Measurements from ENCODE around the gene FAXDC2. TPM values are rescaled to one million over a fixed set of nuclear protein-coding genes. Genes with fewer than 3 reads are reported as not detected.
A peak's percentile ranks its signal among the peaks of the same experiment; 100 is the strongest.

The FAXDC2 gene
- total and polyA plus RNA-seq, 10 donors, result 2.3 to 34.8 (median 19.5) TPM

DNA sequence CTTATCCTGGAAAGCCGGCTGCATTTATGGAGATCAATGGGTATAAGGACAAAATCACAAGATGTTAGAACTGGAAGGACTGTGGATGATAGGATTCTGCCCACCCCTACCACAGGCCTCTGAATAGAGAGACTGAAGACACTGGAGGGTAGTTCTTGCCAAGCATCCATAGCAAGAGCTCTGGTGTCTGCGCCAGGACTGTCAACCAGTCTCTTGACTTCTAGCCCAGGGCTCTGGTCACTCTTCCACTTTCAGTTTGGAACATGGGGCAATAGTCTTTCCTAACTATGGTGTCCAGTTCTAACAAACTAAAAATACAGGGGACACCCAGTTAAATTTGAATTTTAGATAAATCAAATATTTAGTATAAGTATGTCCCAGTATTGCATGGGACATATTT, 71.9 kb downstream of the FAXDC2 start:
- WGBS, 5 donors, result 86 to 97% (median 89%) methylated on average over 2 of the region's 2 CpGs
- Histone ChIP-seq H3K9me3 (no peaks in the 10 kb centered on the region), H3K4me1 (peaks cover 37 to 100% (median 80%) of the 10 kb centered on the region in 6 donors), H3K36me3 (peaks cover 0 to 10% (median 0%) of the 10 kb centered on the region in 6 donors), H3K27ac (no peak overlapping the region), H3K4me3 (no peak overlapping the region), H3K27me3 (replicated peaks in 1 of 7) (no peaks in the 10 kb centered on the region)
- no peak for DNase-seq
- TF ChIP-seq POLR2A (IDR thresholded peaks at IDR 0.05) (no peak), POLR2AphosphoS5 (IDR thresholded peaks at IDR 0.05) (no peak)
- TF ChIP-seq, protein P1, sequence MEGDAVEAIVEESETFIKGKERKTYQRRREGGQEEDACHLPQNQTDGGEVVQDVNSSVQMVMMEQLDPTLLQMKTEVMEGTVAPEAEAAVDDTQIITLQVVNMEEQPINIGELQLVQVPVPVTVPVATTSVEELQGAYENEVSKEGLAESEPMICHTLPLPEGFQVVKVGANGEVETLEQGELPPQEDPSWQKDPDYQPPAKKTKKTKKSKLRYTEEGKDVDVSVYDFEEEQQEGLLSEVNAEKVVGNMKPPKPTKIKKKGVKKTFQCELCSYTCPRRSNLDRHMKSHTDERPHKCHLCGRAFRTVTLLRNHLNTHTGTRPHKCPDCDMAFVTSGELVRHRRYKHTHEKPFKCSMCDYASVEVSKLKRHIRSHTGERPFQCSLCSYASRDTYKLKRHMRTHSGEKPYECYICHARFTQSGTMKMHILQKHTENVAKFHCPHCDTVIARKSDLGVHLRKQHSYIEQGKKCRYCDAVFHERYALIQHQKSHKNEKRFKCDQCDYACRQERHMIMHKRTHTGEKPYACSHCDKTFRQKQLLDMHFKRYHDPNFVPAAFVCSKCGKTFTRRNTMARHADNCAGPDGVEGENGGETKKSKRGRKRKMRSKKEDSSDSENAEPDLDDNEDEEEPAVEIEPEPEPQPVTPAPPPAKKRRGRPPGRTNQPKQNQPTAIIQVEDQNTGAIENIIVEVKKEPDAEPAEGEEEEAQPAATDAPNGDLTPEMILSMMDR (IDR thresholded peaks at IDR 0.05 in 8 of 11, conservative IDR thresholded peaks at IDR 0.05 in 3 of 11), result no peak
- intact Hi-C loops (cut with DNase I; ENCODE audit: low total_unique reads), result no loop called here

DNA sequence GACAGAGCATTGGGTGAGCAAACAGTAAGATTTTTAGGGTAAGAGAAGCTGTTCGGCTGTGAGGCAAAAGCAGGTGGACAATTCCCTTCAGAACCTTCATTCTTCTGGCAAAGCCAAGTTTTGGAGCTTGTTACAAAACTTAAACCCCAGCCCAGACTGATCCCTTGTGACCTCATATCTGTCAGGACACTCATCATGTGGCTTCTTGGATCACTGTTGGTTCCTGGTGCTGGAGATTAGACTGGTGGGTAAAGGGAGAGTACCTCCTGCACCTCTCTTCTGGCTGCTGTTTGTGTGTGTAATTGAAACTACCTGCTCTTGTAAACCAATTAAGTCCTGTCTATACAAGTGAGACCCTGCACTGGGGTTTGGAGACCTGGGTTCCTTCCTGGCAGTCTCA, 74.2 kb downstream of the FAXDC2 start:
- peaks cover 0 to 15% (median 0%) of the 10 kb centered on the region in 6 donors for H3K36me3 ChIP-seq
- TF ChIP-seq POLR2A (IDR thresholded peaks at IDR 0.05) (no peak), POLR2AphosphoS5 (IDR thresholded peaks at IDR 0.05) (no peak)
- TF ChIP-seq, protein P1 (IDR thresholded peaks at IDR 0.05 in 8 of 11, conservative IDR thresholded peaks at IDR 0.05 in 3 of 11), result no peak
- no peaks in the 10 kb centered on the region for H3K9me3 ChIP-seq
- no peak overlapping the region for H3K4me3 ChIP-seq
- H3K4me1 ChIP-seq, result peaks cover 22 to 100% (median 79%) of the 10 kb centered on the region in 6 donors
- no peak for DNase-seq
- H3K27ac ChIP-seq, result no peak overlapping the region
- WGBS, 5 donors, result 75 to 93% (median 91%) methylated on average over 1 of the region's 1 CpG
- H3K27me3 ChIP-seq (replicated peaks in 1 of 7), result no peaks in the 10 kb centered on the region
- intact Hi-C loops (cut with DNase I; ENCODE audit: low total_unique reads), result no loop called here

DNA sequence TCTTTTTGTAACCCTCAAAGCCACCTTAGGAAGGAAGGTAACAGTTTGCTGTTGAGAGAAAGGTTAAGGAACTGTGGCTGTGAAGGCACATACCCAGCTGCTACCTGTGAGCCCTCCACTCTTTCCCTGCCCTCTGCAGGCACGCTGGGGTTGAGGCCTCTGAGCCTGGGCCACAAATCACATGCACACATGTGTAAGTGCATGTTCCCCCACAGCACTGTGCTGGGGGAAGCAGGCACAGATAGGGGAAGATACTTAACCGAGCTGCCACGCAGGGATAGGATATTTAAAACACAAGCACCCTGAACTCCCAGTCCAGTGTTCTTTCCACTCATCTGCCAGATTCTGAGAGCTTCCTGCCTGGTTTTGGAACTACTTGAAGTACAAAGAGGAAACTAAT, 77.1 kb downstream of the FAXDC2 start:
- no peak overlapping the region for H3K4me3 ChIP-seq
- H3K27ac ChIP-seq, result peak overlapping the region in 1 of 8 donors; percentile 18
- 42 to 59% (median 53%) methylated on average over 3 of the region's 3 CpGs for WGBS, 5 donors
- intact Hi-C loops (cut with DNase I; ENCODE audit: low total_unique reads), result no loop called here
- peaks cover 0 to 21% (median 0%) of the 10 kb centered on the region in 6 donors for H3K36me3 ChIP-seq
- DNase-seq, result no peak
- peaks cover 31 to 100% (median 80%) of the 10 kb centered on the region in 6 donors for H3K4me1 ChIP-seq
- no peaks in the 10 kb centered on the region for H3K9me3 ChIP-seq
- peak in 2 of 3 donors; percentile 5 to 22 for TF ChIP-seq POLR2AphosphoS5 (IDR thresholded peaks at IDR 0.05)
- TF ChIP-seq, protein P1 (IDR thresholded peaks at IDR 0.05 in 8 of 11, conservative IDR thresholded peaks at IDR 0.05 in 3 of 11), result no peak
- no peak for TF ChIP-seq POLR2A (IDR thresholded peaks at IDR 0.05)
- no peaks in the 10 kb centered on the region for H3K27me3 ChIP-seq (replicated peaks in 1 of 7)

DNA sequence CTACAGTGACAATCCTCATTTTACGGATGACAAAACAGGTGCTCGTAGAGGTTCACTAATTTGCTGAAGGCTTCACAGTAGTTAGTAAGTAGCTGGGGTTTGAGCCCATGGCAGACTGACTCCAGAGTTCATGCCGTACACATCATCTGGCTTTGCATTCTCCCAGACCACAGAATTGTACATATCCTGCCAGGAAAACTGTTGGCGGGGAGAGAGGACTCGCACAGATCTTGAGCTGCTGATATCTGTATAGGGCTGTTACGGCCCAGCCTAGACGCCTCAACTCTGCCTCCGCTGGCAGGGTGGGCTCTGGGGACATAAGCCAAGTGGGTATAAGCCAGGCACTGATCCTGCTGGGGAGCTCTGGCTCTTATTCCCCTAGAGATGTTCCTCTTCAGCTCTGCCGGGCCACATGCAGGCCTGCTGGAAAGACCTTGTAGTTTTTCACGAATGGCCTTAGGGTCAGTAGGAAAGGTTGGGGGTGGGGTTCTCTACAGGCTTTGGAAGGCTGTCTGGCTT, 79.0 kb downstream of the FAXDC2 start:
- DNase-seq, result no peak
- Histone ChIP-seq H3K9me3 (no peaks in the 10 kb centered on the region), H3K4me1 (peaks cover 39 to 100% (median 92%) of the 10 kb centered on the region in 6 donors), H3K27me3 (replicated peaks in 1 of 7) (no peaks in the 10 kb centered on the region), H3K36me3 (peaks cover 0 to 21% (median 0%) of the 10 kb centered on the region in 6 donors), H3K4me3 (no peak overlapping the region), H3K27ac (peak overlapping the region in 5 of 8 donors; percentile 22 to 61 (median 51))
- WGBS, 5 donors, result 53 to 75% (median 65%) methylated on average over 10 of the region's 10 CpGs
- TF ChIP-seq POLR2A (IDR thresholded peaks at IDR 0.05) (no peak), POLR2AphosphoS5 (IDR thresholded peaks at IDR 0.05) (peak in 1 of 3 donors; percentile 23)
- TF ChIP-seq, protein P1 (IDR thresholded peaks at IDR 0.05 in 8 of 11, conservative IDR thresholded peaks at IDR 0.05 in 3 of 11), result no peak
- intact Hi-C loops (cut with DNase I; ENCODE audit: low total_unique reads), result no loop called here
